HEK293T (cell line): ENCODE data around the gene OLFM1.

Experiments
- CTCF ChIA-PET: fragments of 350-600 bp; formaldehyde crosslinking; extraction: SDS; loops from one replicate; lab custom pipeline; 2021; ENCODE audit warnings: antibody characterized with exemption, inconsistent platforms; lab: Yijun Ruan, JAX
- POLR2A ChIA-PET: fragments of 350-600 bp; formaldehyde crosslinking; extraction: SDS; loops from one replicate; lab custom pipeline; 2020; ENCODE audit warnings: antibody characterized with exemption, inconsistent platforms; lab: Yijun Ruan, JAX
- DNase-seq: peaks from one replicate; pipeline ENCODE4 v3.0.0; 2012; ENCODE audit warnings: mixed read lengths; ENCODE audit errors: extremely low spot score
- ARNT ChIP-seq: fragments of 450-650 bp; IDR thresholded peaks from 2 replicates; pipeline ENCODE4 v1.6.1; 2017; ENCODE audit warnings: mild to moderate bottlenecking
- BHLHE40 ChIP-seq: fragments of 450-650 bp; IDR thresholded peaks from 2 replicates; pipeline ENCODE4 v1.6.1; 2016; ENCODE audit warnings: mild to moderate bottlenecking, moderate library complexity, borderline replicate concordance
- CTBP1 ChIP-seq: fragments of 450-650 bp; IDR thresholded peaks from 2 replicates; pipeline ENCODE4 v1.6.1; 2016; ENCODE audit warnings: borderline replicate concordance
- ELF4 ChIP-seq: fragments of 450-650 bp; IDR thresholded peaks from 2 replicates; pipeline ENCODE4 v1.6.1; 2017; ENCODE audit warnings: antibody characterized with exemption
- FOXA1 ChIP-seq: fragments of 450-650 bp; IDR thresholded peaks from 2 replicates; pipeline ENCODE4 v1.6.1; 2016; ENCODE audit warnings: mild to moderate bottlenecking
- FOXK2 ChIP-seq: fragments of 450-650 bp; IDR thresholded peaks from 2 replicates; pipeline ENCODE4 v1.6.1; 2016; ENCODE audit warnings: mild to moderate bottlenecking
- FOXM1 ChIP-seq: fragments of 450-650 bp; IDR thresholded peaks from 2 replicates; pipeline ENCODE4 v1.6.1; 2017; ENCODE audit warnings: mild to moderate bottlenecking, borderline replicate concordance
- HDGF ChIP-seq: fragments of 450-650 bp; IDR thresholded peaks from 2 replicates; pipeline ENCODE4 v1.6.1; 2017; ENCODE audit warnings: antibody characterized with exemption, borderline replicate concordance
- L3MBTL2 ChIP-seq: fragments of 450-650 bp; conservative IDR thresholded peaks from 2 replicates; pipeline ENCODE4 v1.6.1; 2016; ENCODE audit warnings: mild to moderate bottlenecking
- LEF1 ChIP-seq: fragments of 450-650 bp; IDR thresholded peaks from 2 replicates; pipeline ENCODE4 v1.6.1; 2017; ENCODE audit warnings: mild to moderate bottlenecking, borderline replicate concordance
- NFRKB ChIP-seq: fragments of 450-650 bp; IDR thresholded peaks from 2 replicates; pipeline ENCODE4 v1.6.1; 2016; ENCODE audit warnings: mild to moderate bottlenecking, moderate library complexity
- SP1 ChIP-seq: fragments of 450-650 bp; IDR thresholded peaks from 2 replicates; pipeline ENCODE4 v1.6.1; 2017
- SUZ12 ChIP-seq: fragments of 450-650 bp; IDR thresholded peaks from 2 replicates; pipeline ENCODE4 v1.6.1; 2016; ENCODE audit warnings: mild to moderate bottlenecking
- TARDBP ChIP-seq: fragments of 450-650 bp; IDR thresholded peaks from 2 replicates; pipeline ENCODE4 v1.6.1; 2016
- ZNF384 ChIP-seq: fragments of 450-650 bp; IDR thresholded peaks from 2 replicates; pipeline ENCODE4 v1.6.1; 2016
- TF ChIP-seq, protein P1 (sequence below): fragments of 450-650 bp; IDR thresholded peaks from 2 replicates; pipeline ENCODE4 v1.6.1; 2016

OLFM1 gene

DNA sequence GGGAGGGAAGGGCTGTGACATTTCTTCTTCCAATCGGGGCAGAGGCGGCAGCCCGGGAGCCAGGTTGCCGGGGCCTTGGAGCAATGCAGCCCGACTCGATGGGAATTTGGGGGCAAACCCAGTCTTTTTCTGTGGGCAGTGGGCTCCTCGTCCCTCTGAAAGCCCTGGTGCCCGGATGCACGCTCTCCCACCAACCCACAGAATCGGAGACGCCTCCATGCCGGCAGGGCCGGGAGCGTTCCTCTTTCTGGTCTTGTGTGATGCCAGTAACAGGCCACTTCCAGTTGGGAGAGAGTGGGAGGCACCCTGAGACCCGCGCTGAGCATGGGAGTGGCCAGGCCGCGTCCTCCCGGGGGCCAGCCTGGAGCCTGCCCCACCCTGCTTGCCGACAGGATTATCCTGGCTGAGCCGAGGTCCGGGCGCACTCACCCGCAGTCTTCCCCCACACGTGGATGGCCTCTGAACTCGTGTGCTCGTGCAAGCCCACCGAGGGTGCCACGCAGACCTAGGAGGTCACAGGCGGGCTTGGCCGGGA lies 17.8 kb downstream of the OLFM1 start:
- DNase-seq: no peak
- ChIA-PET CTCF (no interaction called here), POLR2A (no interaction called here)
- TF ChIP-seq L3MBTL2 (no peak), TARDBP (no peak), SP1 (no peak), HDGF (no peak), LEF1 (no peak), NFRKB (no peak)

DNA sequence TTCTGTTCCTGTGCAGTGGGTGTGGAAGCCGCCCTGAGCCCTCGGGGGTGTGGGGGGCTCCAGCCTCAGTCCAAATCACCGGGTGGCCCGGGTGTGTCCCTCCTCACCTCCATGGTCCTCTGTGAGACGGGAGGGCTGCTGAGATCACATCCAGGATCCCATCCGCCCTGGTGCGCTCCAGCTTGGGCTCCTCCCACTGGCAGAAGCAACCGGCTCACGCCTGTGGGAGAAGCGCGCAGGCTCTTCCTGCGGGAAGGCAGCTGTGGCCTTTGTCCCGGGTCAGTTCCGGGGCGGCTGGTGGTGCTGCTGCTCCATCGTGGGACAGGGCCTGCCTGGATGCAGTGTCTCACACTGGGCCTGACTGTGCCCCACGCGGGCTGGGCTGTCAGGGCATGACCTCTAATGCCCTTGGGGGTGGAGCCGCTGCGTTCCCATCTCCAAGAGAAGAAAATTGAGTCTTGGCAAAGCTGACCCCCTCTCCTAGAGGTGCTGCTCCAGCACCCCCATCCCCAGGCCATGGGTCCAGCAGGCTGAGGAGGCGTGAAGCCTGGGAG lies 18.5 kb downstream of the OLFM1 start:
- TF ChIP-seq CTBP1 (no peak), FOXA1 (no peak), HDGF (no peak), LEF1 (no peak), SUZ12 (no peak), BHLHE40 (no peak), SP1 (no peak), L3MBTL2 (no peak), NFRKB (no peak), TARDBP (no peak), ELF4 (no peak), FOXM1 (no peak), FOXK2 (no peak), ARNT (no peak), ZNF384 (no peak)
- TF ChIP-seq, protein P1, sequence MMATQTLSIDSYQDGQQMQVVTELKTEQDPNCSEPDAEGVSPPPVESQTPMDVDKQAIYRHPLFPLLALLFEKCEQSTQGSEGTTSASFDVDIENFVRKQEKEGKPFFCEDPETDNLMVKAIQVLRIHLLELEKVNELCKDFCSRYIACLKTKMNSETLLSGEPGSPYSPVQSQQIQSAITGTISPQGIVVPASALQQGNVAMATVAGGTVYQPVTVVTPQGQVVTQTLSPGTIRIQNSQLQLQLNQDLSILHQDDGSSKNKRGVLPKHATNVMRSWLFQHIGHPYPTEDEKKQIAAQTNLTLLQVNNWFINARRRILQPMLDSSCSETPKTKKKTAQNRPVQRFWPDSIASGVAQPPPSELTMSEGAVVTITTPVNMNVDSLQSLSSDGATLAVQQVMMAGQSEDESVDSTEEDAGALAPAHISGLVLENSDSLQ: no peak
- ChIA-PET POLR2A (no interaction called here), CTCF (no interaction called here)
- DNase-seq: no peak

DNA sequence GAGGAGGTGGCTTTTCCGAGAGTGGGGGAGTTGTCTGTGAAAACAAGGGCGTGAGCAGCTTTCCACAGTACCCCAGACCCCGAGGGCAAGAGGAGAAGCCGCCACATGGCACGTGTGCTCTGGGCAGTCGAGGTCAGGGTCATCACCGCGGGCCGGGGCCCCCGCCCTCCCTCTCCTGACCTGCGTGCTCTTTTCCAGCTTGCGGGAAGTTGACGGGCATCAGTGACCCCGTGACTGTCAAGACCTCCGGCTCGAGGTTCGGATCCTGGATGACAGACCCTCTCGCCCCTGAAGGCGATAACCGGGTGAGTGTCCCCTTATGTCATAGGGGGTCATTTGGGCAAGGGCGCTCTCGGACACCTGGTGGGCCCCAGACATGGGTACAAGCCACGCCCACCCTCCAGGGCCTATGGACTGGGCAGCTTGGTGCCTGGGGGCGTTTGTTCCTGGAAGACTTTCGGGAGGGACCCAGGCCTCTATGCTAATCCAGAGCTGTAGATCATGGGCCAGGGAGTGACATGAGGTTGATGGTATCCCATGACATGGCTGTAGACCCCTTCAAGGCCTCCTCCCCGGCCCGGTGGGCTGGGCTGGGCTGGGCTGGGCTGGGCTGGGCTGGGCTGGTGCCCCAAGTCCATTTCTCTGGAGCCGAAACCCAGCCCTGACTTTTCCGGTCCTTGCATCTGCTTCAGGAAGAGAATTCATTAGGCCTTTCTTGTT lies 19.2 kb downstream of the OLFM1 start:
- TF ChIP-seq BHLHE40 (no peak), L3MBTL2 (no peak), CTBP1 (no peak), FOXA1 (no peak), HDGF (no peak), NFRKB (no peak), ZNF384 (no peak), FOXK2 (no peak)
- TF ChIP-seq, protein P1: no peak
- DNase-seq: no peak
- ChIA-PET CTCF (no interaction called here), POLR2A (no interaction called here)

DNA sequence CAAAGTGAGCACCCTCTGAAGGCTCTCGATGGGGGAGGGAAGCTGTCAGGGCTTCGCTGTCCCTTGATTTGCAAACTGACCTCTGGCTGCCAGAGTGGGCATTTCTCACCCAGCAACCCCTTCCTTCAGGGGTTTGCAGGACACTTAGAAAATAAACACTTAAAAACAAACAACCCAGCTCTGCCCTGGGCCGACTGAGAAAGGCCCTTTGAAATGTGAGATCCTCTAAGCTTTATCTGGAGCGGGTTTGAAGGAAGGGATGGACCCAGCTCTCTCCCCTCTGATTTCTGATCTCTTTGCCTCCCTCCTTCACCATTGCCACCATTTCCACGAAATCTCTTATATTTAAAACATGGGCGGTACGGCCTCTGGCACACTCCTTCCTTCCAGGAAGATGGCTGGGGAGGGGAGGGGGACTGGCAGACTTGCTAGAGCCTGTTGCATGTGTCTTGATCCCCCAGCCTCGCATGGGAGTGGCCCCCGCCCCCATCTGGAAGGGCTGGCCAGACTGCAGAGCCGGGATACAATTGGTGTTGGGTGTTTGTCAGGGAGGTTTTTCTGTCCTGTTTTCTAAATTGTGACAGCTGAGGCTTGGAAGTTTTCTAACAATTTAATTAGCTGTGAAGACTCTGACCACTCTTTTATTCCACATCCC lies 20.2 kb downstream of the OLFM1 start:
- ChIA-PET CTCF (no interaction called here), POLR2A (no interaction called here)
- DNase-seq: no peak
- TF ChIP-seq LEF1 (no peak), TARDBP (no peak), ARNT (no peak), ELF4 (no peak), ZNF384 (no peak), SUZ12 (no peak), CTBP1 (no peak), FOXK2 (no peak), HDGF (no peak), SP1 (no peak), BHLHE40 (no peak), FOXA1 (no peak), L3MBTL2 (no peak), NFRKB (no peak), FOXM1 (no peak)
- TF ChIP-seq, protein P1: no peak

DNA sequence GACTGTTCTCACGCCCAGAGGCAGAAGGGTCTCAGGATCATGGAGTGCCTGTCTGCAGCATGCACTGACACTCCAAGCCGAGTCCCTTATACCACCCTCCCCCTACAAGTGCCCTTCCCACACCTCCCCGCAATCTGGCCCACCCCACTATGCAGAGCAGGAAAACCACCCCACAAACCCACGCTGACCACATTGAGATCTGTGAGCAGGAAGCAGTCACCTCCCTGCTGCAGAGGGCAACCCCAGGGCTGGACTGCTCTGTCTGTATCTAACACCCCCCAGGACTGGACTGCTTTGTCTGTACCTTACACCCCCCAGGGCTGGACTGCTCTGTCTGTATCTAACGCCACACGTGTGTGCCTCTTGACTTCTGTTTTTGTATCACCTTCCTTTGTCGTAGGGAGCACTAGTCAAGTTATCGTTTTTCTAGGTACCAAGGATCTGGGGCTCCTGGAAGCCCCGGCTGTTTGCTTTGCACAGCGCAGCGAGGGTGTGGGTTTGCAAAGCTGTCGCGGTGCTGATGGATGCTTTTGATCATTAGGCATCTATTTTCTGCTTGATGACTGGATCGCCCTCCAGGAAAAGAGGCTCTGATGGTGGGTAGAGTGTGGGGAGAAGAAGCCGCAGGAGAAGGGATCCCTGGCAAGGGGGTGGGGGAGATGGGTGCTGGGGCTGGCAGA lies 21.5 kb downstream of the OLFM1 start:
- ChIA-PET POLR2A (no interaction called here), CTCF (no interaction called here)
- no peak for TF ChIP-seq LEF1
- TF ChIP-seq BHLHE40: no peak
- DNase-seq: no peak

DNA sequence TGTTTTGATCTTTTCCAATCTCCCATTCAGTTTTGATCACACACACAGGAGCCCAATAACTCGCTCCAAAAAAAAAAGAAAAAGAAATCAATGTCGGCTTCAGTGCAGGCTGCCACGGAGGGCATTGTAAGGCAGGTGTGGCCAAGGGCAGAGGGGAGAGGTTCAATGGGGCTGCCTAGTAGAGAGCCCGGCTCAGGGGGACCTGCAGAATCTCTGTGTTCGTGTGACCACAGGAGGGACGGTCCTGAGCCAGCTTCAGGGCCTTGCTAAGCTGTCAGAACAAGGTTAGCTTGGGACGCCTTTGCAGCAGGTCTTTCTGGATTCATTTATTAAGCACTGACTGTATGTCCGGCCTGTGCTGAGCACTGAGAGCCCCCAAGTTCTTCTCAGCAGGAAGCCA lies 22.2 kb downstream of the OLFM1 start:
- ChIA-PET POLR2A (no interaction called here), CTCF (no interaction called here)
- no peak for DNase-seq
- TF ChIP-seq L3MBTL2 (no peak), NFRKB (no peak), ELF4 (no peak), ARNT (no peak), FOXA1 (no peak), FOXK2 (no peak)
